ENCODE results near the gene ARHGAP12.
"Not testable (repeated sequence)": the region's sequence is repeated elsewhere in the genome, so short reads cannot be mapped to it uniquely, and the experiment has no call there.

The ARHGAP12 gene

DNA sequence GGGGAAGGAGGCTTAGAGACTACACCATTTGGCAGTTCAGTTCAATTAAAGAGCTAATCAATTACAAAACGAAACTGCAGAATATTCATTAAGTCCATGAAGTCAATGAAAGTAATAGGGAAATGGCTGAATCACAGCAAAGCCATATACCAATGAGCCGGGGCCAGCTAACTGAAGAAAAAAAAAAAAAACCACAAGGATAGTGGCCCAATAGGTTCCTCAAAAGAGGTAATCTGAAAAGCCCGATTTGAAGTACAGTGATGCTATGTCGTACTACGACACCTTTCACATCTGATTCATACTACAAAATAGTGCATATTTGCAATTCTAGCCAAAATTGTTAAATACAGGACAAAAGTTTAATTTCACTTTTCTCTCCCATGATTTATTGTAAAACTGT lies 2.5 kb downstream of the ARHGAP12 start:
- no peak for DNase-seq (ENCODE audit: low read depth in 2 of 2)

DNA sequence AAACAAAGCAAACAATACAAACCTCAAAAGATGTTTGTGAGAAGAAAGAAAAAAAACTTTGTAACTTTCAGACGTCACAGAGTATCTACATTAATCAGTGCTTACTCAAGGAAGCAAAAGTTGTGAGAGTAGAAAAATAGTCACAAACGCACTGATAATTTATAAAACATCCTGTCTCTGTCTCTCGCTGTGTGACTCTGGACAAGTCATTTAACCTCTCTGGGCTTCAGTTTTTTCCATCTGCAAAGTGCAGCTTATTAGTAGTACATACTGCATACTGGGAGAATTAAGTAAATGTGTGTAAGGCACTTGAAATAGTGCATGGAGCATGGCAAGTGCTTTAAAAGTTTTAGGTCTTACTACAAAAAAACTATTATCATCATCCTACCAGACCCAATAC lies 3.8 kb downstream of the ARHGAP12 start:
- no peak for DNase-seq (ENCODE audit: low read depth in 2 of 2)

DNA sequence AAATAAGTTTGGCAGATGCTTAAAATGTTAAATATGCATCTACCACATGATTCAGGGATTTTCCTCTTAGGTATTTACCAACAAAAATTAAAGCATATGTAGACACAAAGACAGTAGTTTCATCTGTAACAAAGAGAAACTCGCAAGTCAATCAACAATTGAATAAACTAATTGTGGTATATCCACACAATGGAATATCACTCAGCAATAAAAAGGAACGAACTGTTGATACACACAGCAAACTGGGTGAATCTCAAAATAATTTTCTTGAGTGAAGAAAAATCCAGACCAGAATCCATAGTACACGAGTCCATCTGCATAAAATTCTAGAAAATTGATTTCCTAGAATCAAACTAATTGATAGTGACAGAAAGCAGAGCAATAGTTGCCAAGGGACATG lies 5.2 kb downstream of the ARHGAP12 start:
- no peak for DNase-seq (ENCODE audit: low read depth in 2 of 2)

DNA sequence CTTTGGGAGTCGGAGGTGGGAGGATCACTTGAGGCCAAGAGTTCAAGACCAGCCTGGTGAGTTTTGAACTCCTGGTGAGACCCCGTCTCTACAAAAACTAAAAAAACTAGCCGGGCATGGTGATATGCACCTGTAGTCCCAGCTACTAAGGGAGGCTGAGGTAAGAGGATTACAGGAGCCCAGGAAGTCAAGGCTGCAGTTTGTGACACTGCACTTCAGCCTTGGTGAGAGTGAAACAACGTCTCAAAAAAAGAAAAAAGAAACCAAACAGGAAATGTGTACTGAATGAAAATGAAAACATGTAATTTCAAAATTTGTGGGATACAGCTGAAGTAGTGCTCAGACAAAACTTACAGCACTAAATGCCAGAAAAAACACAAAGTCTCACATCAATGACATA lies 7.6 kb downstream of the ARHGAP12 start:
- no peak for DNase-seq (ENCODE audit: low read depth in 2 of 2)

DNA sequence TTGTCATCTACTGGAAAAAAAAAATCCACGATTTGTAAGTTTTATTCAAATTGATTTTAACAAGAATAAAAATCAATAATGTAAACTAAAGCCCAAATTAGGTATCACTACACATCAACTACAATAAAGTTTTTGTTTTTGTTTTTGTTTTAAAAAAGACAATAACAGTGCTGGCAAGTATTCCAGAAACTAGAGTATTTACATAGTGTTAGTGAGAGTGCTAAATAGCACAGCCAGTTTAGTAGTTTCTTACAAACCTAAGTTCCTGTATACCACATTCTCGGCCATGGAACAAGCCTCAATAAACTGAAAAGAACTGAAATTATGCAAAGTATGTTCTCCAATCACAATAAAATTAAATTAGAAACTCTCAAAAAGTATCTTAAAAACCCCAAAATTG lies 8.1 kb downstream of the ARHGAP12 start:
- DNase-seq (ENCODE audit: low read depth in 2 of 2), result no peak

DNA sequence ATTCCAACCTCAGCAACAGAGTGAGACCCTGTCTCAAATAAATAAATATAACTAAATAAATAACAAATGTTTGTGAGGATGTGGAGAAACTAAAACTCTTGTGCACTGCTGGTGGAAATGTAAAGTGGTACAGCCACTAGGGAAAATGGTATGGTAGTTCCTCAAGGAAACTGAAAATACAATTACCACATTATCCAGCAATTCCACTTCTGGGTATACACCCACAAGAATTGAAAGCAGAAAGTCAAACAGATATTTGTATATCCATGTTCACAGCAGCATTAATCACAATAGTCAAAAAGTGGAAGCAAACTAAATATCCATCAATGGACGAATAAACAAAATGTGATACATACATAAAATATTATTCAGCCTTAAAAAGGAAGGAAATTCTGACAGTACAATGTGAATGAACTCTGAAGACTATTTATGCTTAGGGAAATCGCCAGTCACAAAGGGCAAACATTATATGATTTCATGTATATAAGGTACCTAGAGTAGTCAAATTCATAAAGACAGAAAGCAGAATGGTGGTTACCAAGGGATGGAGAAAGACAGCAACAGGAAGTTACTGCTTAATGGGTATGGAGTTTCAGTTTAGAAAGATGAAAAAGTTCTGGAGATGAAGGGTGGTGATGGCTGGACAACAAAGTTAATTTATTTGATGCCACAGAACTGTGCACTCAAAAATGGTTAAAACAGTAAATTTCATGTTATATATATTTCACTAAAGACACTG lies 9.8 kb downstream of the ARHGAP12 start:
- DNase-seq (ENCODE audit: low read depth in 2 of 2), result no peak

DNA sequence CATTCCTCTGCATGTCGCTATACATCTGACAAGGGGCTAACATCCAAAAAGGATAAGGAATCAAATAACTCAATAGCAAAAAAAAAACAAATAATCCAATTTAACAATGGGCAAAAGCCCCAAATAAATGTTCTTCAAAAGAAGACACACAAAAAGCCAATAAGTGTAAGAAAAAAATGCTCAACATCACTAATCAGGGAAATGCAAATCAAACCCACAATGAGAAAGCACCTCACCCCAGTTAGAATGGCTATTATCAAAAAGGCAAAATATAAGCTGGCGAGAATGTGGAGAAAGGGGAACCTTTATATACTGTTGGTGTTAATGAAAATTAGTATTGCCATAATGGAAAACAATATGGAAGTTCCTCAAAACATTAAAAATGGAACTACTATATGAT lies 14.3 kb downstream of the ARHGAP12 start:
- DNase-seq (ENCODE audit: low read depth in 2 of 2), result no peak

DNA sequence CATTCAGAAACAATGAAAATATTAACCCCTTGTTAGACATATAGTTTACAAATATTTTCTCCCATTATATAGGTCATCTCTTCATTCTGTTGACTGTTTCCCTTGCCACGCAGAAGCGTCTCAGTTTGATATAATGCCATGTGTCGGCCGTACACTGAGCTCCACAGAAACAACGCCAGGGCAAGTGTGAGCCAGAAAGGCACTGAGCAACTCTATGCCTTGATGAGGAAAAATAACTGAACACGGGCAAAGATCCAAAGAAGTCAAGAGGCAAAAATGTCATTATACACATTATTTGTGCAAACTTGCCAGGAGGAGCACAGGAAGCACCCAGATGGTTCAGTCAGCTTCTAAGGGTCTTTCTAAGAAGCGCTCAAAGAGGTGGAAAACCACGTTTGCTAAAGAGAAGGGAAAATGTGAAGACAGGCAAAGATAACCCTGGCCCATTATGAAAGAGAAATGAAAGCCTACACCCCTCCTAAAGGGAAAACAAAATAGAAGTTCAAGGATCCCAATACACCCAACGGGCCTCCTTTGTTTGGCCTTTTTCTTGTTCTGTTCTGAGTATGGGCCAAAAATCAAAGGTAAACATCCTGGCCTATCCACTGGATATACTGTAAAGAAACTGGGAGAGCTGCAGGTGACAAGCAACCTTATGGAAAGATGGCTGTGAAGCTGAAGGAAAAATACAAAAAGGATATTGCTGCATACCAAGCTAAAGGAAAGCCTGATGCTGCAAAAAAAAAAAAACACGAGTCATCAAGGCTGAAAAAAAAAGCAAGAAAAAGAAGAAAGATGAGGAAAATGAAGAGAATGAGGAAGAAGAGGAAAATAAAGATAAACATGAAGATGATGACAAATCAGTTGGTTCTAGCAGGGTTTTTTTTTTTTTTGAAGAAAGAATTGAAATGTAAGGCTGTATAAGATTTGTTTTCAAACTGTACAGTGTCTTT lies 15.5 kb downstream of the ARHGAP12 start:
- DNase-seq (ENCODE audit: low read depth in 2 of 2), result no peak

DNA sequence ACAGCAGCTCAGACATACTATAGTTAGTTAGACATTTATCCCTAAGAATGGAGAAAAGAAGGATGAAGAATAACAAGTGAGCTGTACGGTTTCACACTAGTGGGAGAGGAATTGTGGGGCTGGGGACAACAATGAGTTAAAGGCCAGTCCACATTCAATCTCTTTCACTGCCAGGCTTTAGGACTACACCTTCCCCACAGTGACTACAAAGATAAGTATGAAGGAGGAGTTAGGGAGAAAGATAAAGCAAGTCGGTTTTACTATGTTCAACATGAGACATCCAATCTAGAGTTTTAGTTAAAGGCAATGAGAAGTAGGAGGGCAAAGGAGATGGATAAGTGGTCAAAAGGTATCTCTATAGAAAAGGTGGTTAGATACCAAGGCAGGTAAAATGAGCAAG lies 16.3 kb downstream of the ARHGAP12 start:
- no peak for DNase-seq (ENCODE audit: low read depth in 2 of 2)

DNA sequence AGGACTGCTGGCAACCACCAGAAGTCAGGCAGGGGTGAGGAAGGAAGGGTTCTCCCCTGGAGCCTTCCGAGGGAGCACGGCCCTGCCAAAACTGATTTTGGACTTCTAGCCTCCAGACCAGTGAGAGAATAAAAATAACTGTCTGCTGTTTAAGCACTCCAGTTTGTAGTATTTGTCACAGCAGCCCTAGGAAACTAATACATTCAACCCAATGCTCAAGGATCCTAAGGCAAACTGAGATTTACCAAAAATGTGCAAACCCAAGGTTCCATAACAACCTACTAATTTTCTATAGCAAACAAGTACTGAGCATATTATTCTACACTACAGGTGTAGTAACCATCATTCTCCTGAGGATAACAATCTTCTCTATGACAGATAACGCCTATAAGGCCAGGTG lies 18.6 kb downstream of the ARHGAP12 start:
- no peak for DNase-seq (ENCODE audit: low read depth in 2 of 2)

DNA sequence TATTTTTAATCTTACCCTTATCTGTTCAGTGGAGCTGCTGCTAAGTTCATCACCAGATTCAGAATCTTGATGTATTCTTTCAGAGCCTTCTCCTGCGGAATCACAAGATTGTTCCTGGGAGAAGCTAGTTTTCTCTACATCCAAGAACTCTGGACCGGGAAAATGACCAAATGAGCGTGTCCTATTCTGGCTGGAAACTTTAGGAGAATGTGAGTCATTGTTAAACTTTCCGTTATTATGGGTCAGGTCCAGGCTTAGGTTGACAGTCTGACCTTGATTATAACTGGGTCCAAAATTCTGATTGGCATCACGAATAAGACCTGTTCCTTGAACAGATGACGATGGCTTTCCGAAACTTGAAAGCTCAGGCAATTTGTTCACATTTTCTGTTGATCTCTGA lies 20.5 kb downstream of the ARHGAP12 start:
- DNase-seq (ENCODE audit: low read depth in 2 of 2), result no peak

DNA sequence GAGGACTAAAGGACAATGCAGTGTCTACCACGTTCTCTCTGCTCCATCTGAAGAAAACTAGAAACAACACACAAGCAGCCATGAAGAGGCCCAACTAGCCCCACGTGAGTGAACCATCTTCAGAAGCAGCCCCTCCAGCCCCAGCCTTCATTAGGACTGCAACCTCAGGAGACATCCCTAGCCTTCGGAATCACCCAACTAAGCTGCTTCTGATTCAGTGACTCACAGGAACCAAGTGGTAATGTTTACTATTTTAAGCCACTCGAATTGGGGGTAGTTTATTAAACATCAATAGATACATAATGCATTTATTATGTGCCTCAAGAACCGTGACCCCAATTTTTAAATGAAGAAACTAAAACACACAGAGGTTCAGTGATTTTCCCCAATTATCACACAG lies 22.6 kb downstream of the ARHGAP12 start:
- no peak for DNase-seq (ENCODE audit: low read depth in 2 of 2)

DNA sequence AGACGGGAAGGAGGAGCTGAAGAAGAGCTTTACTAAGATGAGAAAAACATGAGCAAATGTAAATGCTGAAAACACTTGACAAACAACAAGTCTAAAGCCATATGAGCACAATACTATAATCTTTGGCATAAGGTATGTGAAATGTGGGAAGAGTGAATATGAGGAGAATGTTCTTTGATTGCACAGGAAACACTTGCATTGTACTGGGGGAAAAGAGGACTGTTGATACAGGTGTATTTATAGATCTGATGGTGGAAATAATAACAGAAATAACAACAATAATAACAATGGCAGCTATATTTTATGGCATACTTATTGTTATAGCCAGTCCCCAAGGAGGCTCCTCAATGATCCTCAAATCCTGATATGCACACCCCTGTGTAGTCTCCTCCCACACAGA lies 23.0 kb downstream of the ARHGAP12 start:
- no peak for DNase-seq (ENCODE audit: low read depth in 2 of 2)

DNA sequence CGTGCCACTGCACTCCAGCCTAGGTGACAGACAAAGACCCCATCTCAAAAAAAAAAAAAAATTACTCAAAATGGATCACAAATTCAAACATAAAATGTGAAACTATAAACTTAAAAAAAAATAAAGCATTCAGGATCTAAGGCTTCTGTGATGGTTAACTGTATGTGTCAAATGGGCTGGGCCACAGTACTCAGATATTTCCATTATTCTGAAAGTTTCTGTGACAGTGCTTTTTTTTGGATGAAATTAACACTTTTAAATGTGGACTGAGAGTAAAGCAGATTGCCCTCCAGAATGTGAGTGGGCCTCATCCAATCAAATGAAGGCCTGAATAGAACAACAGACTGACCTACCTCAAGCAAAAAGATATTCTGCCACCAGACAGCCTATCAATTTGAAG lies 26.0 kb downstream of the ARHGAP12 start:
- no peak for DNase-seq (ENCODE audit: low read depth in 2 of 2)

DNA sequence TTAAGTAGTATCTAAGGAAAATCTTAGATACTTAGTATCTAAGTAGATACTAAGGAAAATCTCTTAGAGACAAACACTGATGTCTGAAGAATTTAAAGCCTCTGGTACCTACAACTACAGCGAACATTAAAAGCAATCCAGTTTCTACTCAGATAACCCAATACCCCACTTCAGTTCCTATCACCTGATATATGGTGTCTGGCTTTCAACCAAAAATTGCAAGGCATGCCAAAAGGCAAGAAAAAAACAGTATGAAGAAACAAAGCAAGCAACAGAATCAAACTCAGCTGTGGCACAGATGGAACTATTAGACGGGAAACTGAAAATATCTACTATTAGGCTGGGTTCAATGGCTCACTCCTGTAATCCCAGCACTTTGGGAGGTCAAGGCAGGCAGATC lies 31.1 kb downstream of the ARHGAP12 start:
- DNase-seq (ENCODE audit: low read depth in 2 of 2), result no peak

DNA sequence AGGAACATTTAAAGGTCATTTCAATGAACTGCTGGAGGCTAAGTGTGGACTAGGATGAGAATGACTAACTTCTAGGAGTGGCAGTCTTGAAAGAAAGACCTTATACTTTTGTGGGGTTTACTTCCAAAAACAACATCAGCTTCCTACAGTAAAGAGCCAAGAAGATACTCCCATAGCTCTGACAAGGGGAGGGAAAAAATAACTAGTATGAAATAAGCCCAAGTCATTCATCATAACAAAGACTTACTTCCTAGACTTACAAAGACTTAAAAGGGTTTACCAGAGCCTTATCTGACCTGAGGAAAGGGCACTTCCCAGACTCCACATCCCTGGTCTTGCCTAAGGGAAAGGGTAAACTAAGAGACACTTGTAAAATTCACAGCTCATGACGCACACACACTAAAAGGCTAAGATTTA lies 31.7 kb downstream of the ARHGAP12 start:
- no peak for DNase-seq (ENCODE audit: low read depth in 2 of 2)

DNA sequence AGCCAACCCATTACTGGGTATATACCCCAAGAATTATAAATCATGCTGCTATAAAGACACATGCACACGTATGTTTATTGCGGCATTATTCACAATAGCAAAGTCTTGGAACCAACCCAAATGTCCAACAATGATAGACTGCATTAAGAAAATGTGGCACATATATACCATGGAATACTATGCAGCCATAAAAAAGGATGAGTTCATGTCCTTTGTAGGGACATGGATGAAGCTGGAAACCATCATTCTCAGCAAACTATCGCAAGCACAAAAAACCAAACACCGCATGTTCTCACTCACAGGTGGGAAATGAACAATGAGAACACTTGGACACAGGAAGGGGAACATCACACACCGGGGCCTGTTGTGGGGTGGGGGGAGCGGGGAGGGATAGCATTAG lies 32.9 kb downstream of the ARHGAP12 start:
- DNase-seq (ENCODE audit: low read depth in 2 of 2), result not testable (repeated sequence)

DNA sequence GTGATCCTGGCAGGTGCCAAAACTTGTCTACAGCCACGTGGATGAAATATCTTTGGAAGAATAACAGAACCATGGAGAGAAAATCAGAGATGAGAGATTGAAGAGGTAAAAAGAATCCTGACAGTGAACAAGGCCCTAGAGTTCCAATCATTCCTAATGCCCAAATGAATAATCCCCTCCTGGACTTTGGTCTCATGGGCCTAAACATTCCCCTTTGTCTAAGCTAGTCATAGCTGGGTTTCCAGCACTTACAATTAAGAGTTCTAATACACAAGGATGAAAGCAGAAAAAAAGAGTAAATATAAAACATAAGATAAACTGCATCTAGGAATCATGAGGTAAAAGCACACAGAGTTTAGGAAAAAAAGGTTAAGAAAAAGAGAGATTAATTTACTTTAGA lies 40.2 kb downstream of the ARHGAP12 start:
- DNase-seq (ENCODE audit: low read depth in 2 of 2), result no peak

DNA sequence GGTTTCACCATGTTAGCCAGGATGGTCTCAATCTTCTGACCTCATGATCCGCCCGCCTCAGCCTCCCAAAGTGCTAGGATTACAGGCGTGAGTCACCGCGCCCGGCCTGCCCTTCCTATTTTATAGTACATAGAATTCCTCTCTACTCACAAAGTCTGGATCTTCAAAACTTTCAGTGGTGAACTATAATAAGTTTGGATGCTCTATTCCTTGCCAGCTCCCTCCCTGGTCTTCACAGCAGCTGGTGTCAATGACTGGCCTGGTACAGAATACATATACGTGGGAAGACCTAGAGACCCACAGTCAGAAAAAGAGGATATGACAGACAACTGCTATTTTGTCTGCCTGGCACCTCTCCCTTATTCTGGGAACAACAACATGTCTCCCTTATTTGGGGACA lies 40.8 kb downstream of the ARHGAP12 start:
- no peak for DNase-seq (ENCODE audit: low read depth in 2 of 2)

DNA sequence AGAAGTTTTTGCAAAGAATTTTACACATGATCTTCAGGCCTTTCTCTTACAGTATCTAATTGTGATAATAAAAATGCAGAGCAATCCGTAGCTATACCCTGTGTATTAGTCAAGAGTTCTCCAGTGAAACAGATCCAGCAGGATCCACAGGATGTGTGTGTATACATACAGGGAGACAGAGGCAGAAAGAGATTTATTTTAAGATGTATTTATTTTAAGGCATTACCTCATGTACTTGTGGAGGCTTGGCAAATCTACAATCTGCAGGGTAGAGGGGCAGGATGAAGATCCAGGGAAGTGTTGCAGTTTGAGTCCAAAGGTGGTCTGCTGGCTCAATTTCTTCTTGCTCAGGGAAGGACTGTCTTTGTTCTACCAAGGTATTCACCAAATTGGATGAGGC lies 41.7 kb downstream of the ARHGAP12 start:
- no peak for DNase-seq (ENCODE audit: low read depth in 2 of 2)

DNA sequence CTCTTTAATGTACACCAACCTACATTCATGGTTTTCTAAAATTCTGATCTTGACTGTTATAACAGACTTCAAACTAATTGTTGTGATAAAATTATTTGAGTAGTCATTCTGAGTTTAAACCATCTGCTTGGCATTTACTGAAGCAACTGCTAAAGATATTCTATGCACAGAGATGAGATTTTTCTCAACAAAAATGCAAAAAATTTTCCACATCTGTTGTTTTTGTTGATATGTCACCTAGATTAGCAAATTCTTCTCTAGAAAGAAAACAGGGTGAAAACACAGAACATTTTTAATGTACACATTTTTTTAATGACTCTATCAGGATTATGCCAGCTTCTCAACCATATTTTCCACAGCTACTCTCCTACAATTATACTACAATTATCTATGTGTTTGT lies 42.7 kb downstream of the ARHGAP12 start:
- DNase-seq (ENCODE audit: low read depth in 2 of 2), result no peak

DNA sequence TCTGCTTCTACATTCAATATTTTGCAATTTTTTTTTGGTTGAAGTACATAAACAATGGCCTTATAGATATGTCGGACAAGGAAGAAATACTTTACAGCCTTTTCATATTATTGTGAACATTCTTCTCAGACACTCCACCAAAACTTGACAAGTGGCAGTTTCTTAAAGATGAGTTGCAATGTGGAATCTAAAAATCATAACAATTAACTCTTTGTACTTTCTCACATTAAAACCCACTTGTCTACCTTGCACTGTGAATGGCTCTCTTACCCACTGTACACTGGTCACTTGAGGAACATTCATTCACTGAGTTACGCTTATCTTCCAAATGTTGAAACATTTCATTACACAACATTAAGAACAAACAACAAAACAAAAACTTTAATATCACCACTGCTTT lies 44.2 kb downstream of the ARHGAP12 start:
- no peak for DNase-seq (ENCODE audit: low read depth in 2 of 2)

DNA sequence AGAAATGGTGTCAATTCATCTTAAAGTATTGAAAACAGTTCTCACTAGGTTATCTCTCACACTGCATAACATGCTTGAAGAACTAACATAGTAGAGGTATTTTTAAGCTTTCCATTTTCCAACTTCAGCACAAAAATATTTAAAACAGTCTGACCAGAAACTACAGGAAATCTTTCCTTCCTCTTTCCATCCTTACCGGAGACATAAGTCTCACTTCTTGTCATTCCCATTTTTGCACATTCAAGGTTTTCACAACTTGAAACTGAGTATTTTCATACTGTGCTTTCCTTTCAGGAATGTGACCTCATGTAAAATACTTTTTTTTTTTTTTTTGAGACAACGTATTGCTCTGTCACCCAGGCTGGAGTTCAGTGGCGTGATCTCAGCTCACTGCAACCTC lies 45.2 kb downstream of the ARHGAP12 start:
- no peak for DNase-seq (ENCODE audit: low read depth in 2 of 2)
